ENCODE data around the gene CMTM4.
"Not testable (repeated sequence)": the region's sequence is repeated elsewhere in the genome, so short reads cannot be mapped to it uniquely, and the experiment has no call there.

CMTM4 gene

GRCh38 chr16:66618588-66619375, 77.8 kb downstream of the CMTM4 start:
- H3K27ac ChIP-seq (ENCODE audit: low read depth in 2 of 2, low read length in 2 of 2), result no peak overlapping the region
- no peak overlapping the region for H3K4me3 ChIP-seq (ENCODE audit: low read length in 2 of 2)
- H3K27me3 ChIP-seq (ENCODE audit: control insufficient read depth in 2 of 2, insufficient read depth in 2 of 2, low read length in 2 of 2), result no peaks in the 10 kb centered on the region

GRCh38 chr16:66617728-66618127, 78.8 kb downstream of the CMTM4 start:
- Histone ChIP-seq H3K36me3 (ENCODE audit: control insufficient read depth in 2 of 2, insufficient read depth in 2 of 2, low read length in 2 of 2) (peaks cover 30 to 41% of the 10 kb centered on the region in 2 donors), H3K4me1 (ENCODE audit: control insufficient read depth in 2 of 2, insufficient read depth in 2 of 2, low read length in 2 of 2) (no peaks in the 10 kb centered on the region), H3K4me3 (ENCODE audit: low read length in 2 of 2) (no peak overlapping the region), H3K9me3 (ENCODE audit: control insufficient read depth in 2 of 2, low read length in 2 of 2) (no peaks in the 10 kb centered on the region), H3K9ac (ENCODE audit: low read depth in 1 of 2, low read length in 2 of 2) (no peak overlapping the region), H3K27me3 (ENCODE audit: control insufficient read depth in 2 of 2, insufficient read depth in 2 of 2, low read length in 2 of 2) (no peaks in the 10 kb centered on the region), H3K27ac (ENCODE audit: low read depth in 2 of 2, low read length in 2 of 2) (no peak overlapping the region)

More at GRCh38 chr16:66618588-66619375, 77.8 kb downstream of the CMTM4 start:
- peaks cover 25 to 39% of the 10 kb centered on the region in 2 donors for H3K36me3 ChIP-seq (ENCODE audit: control insufficient read depth in 2 of 2, insufficient read depth in 2 of 2, low read length in 2 of 2)
- no peaks in the 10 kb centered on the region for H3K9me3 ChIP-seq (ENCODE audit: control insufficient read depth in 2 of 2, low read length in 2 of 2)
- no peak overlapping the region for H3K9ac ChIP-seq (ENCODE audit: low read depth in 1 of 2, low read length in 2 of 2)
- H3K4me1 ChIP-seq (ENCODE audit: control insufficient read depth in 2 of 2, insufficient read depth in 2 of 2, low read length in 2 of 2), result no peaks in the 10 kb centered on the region

- H3K9ac ChIP-seq (ENCODE audit: low read depth in 1 of 2, low read length in 2 of 2), result no peak overlapping the region
- H3K27me3 ChIP-seq (ENCODE audit: control insufficient read depth in 2 of 2, insufficient read depth in 2 of 2, low read length in 2 of 2), result no peaks in the 10 kb centered on the region
- no peaks in the 10 kb centered on the region for H3K4me1 ChIP-seq (ENCODE audit: control insufficient read depth in 2 of 2, insufficient read depth in 2 of 2, low read length in 2 of 2)
- no peak overlapping the region for H3K4me3 ChIP-seq (ENCODE audit: low read length in 2 of 2)
- H3K36me3 ChIP-seq (ENCODE audit: control insufficient read depth in 2 of 2, insufficient read depth in 2 of 2, low read length in 2 of 2), result peaks cover 32 to 41% of the 10 kb centered on the region in 2 donors
- H3K27ac ChIP-seq (ENCODE audit: low read depth in 2 of 2, low read length in 2 of 2), result no peak overlapping the region
- no peaks in the 10 kb centered on the region for H3K9me3 ChIP-seq (ENCODE audit: control insufficient read depth in 2 of 2, low read length in 2 of 2)
Observed at GRCh38 chr16:66617010-66617434, 79.5 kb downstream of the CMTM4 start.

GRCh38 chr16:66616592-66616991, 80.0 kb downstream of the CMTM4 start:
- peaks cover 27 to 38% of the 10 kb centered on the region in 2 donors for H3K36me3 ChIP-seq (ENCODE audit: control insufficient read depth in 2 of 2, insufficient read depth in 2 of 2, low read length in 2 of 2)
- H3K27ac ChIP-seq (ENCODE audit: low read depth in 2 of 2, low read length in 2 of 2), result no peak overlapping the region
- no peaks in the 10 kb centered on the region for H3K27me3 ChIP-seq (ENCODE audit: control insufficient read depth in 2 of 2, insufficient read depth in 2 of 2, low read length in 2 of 2)
- H3K9ac ChIP-seq (ENCODE audit: low read depth in 1 of 2, low read length in 2 of 2), result no peak overlapping the region
- H3K4me3 ChIP-seq (ENCODE audit: low read length in 2 of 2), result no peak overlapping the region
- H3K9me3 ChIP-seq (ENCODE audit: control insufficient read depth in 2 of 2, low read length in 2 of 2), result no peaks in the 10 kb centered on the region
- no peaks in the 10 kb centered on the region for H3K4me1 ChIP-seq (ENCODE audit: control insufficient read depth in 2 of 2, insufficient read depth in 2 of 2, low read length in 2 of 2)

GRCh38 chr16:66616169-66616568, 80.4 kb downstream of the CMTM4 start:
- Histone ChIP-seq H3K27ac (ENCODE audit: low read depth in 2 of 2, low read length in 2 of 2) (no peak overlapping the region), H3K27me3 (ENCODE audit: control insufficient read depth in 2 of 2, insufficient read depth in 2 of 2, low read length in 2 of 2) (no peaks in the 10 kb centered on the region), H3K4me1 (ENCODE audit: control insufficient read depth in 2 of 2, insufficient read depth in 2 of 2, low read length in 2 of 2) (no peaks in the 10 kb centered on the region), H3K36me3 (ENCODE audit: control insufficient read depth in 2 of 2, insufficient read depth in 2 of 2, low read length in 2 of 2) (peaks cover 30 to 34% of the 10 kb centered on the region in 2 donors), H3K9ac (ENCODE audit: low read depth in 1 of 2, low read length in 2 of 2) (no peak overlapping the region), H3K4me3 (ENCODE audit: low read length in 2 of 2) (no peak overlapping the region), H3K9me3 (ENCODE audit: control insufficient read depth in 2 of 2, low read length in 2 of 2) (no peaks in the 10 kb centered on the region)

GRCh38 chr16:66614161-66614802, 82.3 kb downstream of the CMTM4 start:
- no peak overlapping the region for H3K4me3 ChIP-seq (ENCODE audit: low read length in 2 of 2)
- peaks cover 37 to 39% of the 10 kb centered on the region in 2 donors for H3K36me3 ChIP-seq (ENCODE audit: control insufficient read depth in 2 of 2, insufficient read depth in 2 of 2, low read length in 2 of 2)
- H3K4me1 ChIP-seq (ENCODE audit: control insufficient read depth in 2 of 2, insufficient read depth in 2 of 2, low read length in 2 of 2), result no peaks in the 10 kb centered on the region
- no peaks in the 10 kb centered on the region for H3K27me3 ChIP-seq (ENCODE audit: control insufficient read depth in 2 of 2, insufficient read depth in 2 of 2, low read length in 2 of 2)
- no peak overlapping the region for H3K9ac ChIP-seq (ENCODE audit: low read depth in 1 of 2, low read length in 2 of 2)
- H3K27ac ChIP-seq (ENCODE audit: low read depth in 2 of 2, low read length in 2 of 2), result no peak overlapping the region
- H3K9me3 ChIP-seq (ENCODE audit: control insufficient read depth in 2 of 2, low read length in 2 of 2), result no peaks in the 10 kb centered on the region

GRCh38 chr16:66612422-66612821, 84.1 kb downstream of the CMTM4 start:
- Histone ChIP-seq H3K27ac (ENCODE audit: low read depth in 2 of 2, low read length in 2 of 2) (no peak overlapping the region), H3K9ac (ENCODE audit: low read depth in 1 of 2, low read length in 2 of 2) (no peak overlapping the region), H3K9me3 (ENCODE audit: control insufficient read depth in 2 of 2, low read length in 2 of 2) (no peaks in the 10 kb centered on the region), H3K36me3 (ENCODE audit: control insufficient read depth in 2 of 2, insufficient read depth in 2 of 2, low read length in 2 of 2) (peaks cover 30 to 47% of the 10 kb centered on the region in 2 donors), H3K27me3 (ENCODE audit: control insufficient read depth in 2 of 2, insufficient read depth in 2 of 2, low read length in 2 of 2) (no peaks in the 10 kb centered on the region), H3K4me1 (ENCODE audit: control insufficient read depth in 2 of 2, insufficient read depth in 2 of 2, low read length in 2 of 2) (peaks cover 0 to 4% of the 10 kb centered on the region in 2 donors), H3K4me3 (ENCODE audit: low read length in 2 of 2) (no peak overlapping the region)

GRCh38 chr16:66611911-66612310, 84.6 kb downstream of the CMTM4 start:
- not testable (repeated sequence) for H3K9me3 ChIP-seq (ENCODE audit: control insufficient read depth in 2 of 2, low read length in 2 of 2); H3K27ac ChIP-seq (ENCODE audit: low read depth in 2 of 2, low read length in 2 of 2); H3K9ac ChIP-seq (ENCODE audit: low read depth in 1 of 2, low read length in 2 of 2); H3K27me3 ChIP-seq (ENCODE audit: control insufficient read depth in 2 of 2, insufficient read depth in 2 of 2, low read length in 2 of 2); H3K4me3 ChIP-seq (ENCODE audit: low read length in 2 of 2); H3K4me1 ChIP-seq (ENCODE audit: control insufficient read depth in 2 of 2, insufficient read depth in 2 of 2, low read length in 2 of 2)
- peaks cover 30 to 45% of the 10 kb centered on the region in 2 donors for H3K36me3 ChIP-seq (ENCODE audit: control insufficient read depth in 2 of 2, insufficient read depth in 2 of 2, low read length in 2 of 2)

- Histone ChIP-seq H3K9ac (ENCODE audit: low read depth in 1 of 2, low read length in 2 of 2) (no peak overlapping the region), H3K27ac (ENCODE audit: low read depth in 2 of 2, low read length in 2 of 2) (no peak overlapping the region), H3K36me3 (ENCODE audit: control insufficient read depth in 2 of 2, insufficient read depth in 2 of 2, low read length in 2 of 2) (peaks cover 26 to 37% of the 10 kb centered on the region in 2 donors)
Observed at GRCh38 chr16:66610111-66610820, 86.3 kb downstream of the CMTM4 start.

GRCh38 chr16:66609139-66609510, 87.4 kb downstream of the CMTM4 start:
- Histone ChIP-seq H3K4me3 (ENCODE audit: low read length in 2 of 2) (no peak overlapping the region), H3K4me1 (ENCODE audit: control insufficient read depth in 2 of 2, insufficient read depth in 2 of 2, low read length in 2 of 2) (peaks cover 2 to 8% of the 10 kb centered on the region in 2 donors), H3K9ac (ENCODE audit: low read depth in 1 of 2, low read length in 2 of 2) (no peak overlapping the region), H3K36me3 (ENCODE audit: control insufficient read depth in 2 of 2, insufficient read depth in 2 of 2, low read length in 2 of 2) (peaks cover 18 to 35% of the 10 kb centered on the region in 2 donors), H3K9me3 (ENCODE audit: control insufficient read depth in 2 of 2, low read length in 2 of 2) (no peaks in the 10 kb centered on the region), H3K27me3 (ENCODE audit: control insufficient read depth in 2 of 2, insufficient read depth in 2 of 2, low read length in 2 of 2) (peaks cover 0 to 3% of the 10 kb centered on the region in 2 donors), H3K27ac (ENCODE audit: low read depth in 2 of 2, low read length in 2 of 2) (no peak overlapping the region)

More at GRCh38 chr16:66610111-66610820, 86.3 kb downstream of the CMTM4 start:
- H3K27me3 ChIP-seq (ENCODE audit: control insufficient read depth in 2 of 2, insufficient read depth in 2 of 2, low read length in 2 of 2), result peaks cover 0 to 3% of the 10 kb centered on the region in 2 donors
- H3K4me1 ChIP-seq (ENCODE audit: control insufficient read depth in 2 of 2, insufficient read depth in 2 of 2, low read length in 2 of 2), result peaks cover 0 to 8% of the 10 kb centered on the region in 2 donors
- H3K9me3 ChIP-seq (ENCODE audit: control insufficient read depth in 2 of 2, low read length in 2 of 2), result no peaks in the 10 kb centered on the region
- no peak overlapping the region for H3K4me3 ChIP-seq (ENCODE audit: low read length in 2 of 2)

Measured in mucosa of rectum (tissue), 2 donors.